H1 (cell line): ENCODE data around the gene ZNF334. TPM values are rescaled to one million over a fixed set of nuclear protein-coding genes. Genes with fewer than 3 reads are reported as not detected.

Experiments
- EP300 ChIP-seq, 2 experiments: IDR thresholded peaks; 1 replicate in 1 of 2; 2 replicates in 1 of 2; pipeline ENCODE4 v1.6.1; 2011 to 2012; ENCODE audit warnings: low read depth in 2 of 2, low read length in 2 of 2, mild to moderate bottlenecking in 2 of 2, borderline replicate concordance in 1 of 2, inconsistent platforms in 1 of 2, moderate library complexity in 1 of 2
- RXRA ChIP-seq: IDR thresholded peaks from 2 replicates; pipeline ENCODE4 v1.6.1; 2011; ENCODE audit warnings: low read depth, mild to moderate bottlenecking, low read length, moderate library complexity; ENCODE audit not compliant: insufficient read depth
- polyA plus RNA-seq, 7 experiments: library from polyadenylated mRNA; depleted of rRNA in 3 of 7; stranded (reverse) in 5 of 7; unstranded in 2 of 7; fragments of >200 nt in 5 of 7; fragments of 200-250 nt in 2 of 7; gene quantifications; 1 replicate in 5 of 7; 2 replicates in 1 of 7; 4 replicates in 1 of 7; pipeline versions ENCODE4 v1.2.1 to v1.2.3, GENCODE V29; 2011 to 2013; ENCODE audit warnings: missing spikeins in 2 of 7, mixed read lengths in 2 of 7
- total RNA-seq: library from RNA; stranded (reverse); fragmentation: NEBNext Ultra II Directional; extraction: Animal tissue kit (Norgen Biotek cat#: 25700); gene quantifications from 2 replicates; pipeline ENCODE4 v1.2.1, GENCODE V29; 2021
- TF ChIP-seq, protein P1 (sequence below): fragments of 300-600 bp; sonication (generic); IDR thresholded peaks from 2 replicates; pipeline ENCODE4 v1.7.1; 2012; ENCODE audit warnings: low read length, moderate library complexity, mild to moderate bottlenecking, inconsistent platforms; ENCODE audit not compliant: insufficient replicate concordance
- TF ChIP-seq, protein P2 (sequence below), 3 experiments: IDR thresholded peaks; 1 replicate in 2 of 3; 2 replicates in 1 of 3; pipeline versions ENCODE4 v1.5.1 to v1.6.1; 2011; ENCODE audit warnings: low read length in 3 of 3, mild to moderate bottlenecking in 3 of 3, inconsistent platforms in 2 of 3, low read depth in 1 of 3, moderate library complexity in 1 of 3; ENCODE audit not compliant: insufficient read depth in 1 of 3; ENCODE audit errors: control extremely low read depth in 1 of 3
- TF ChIP-seq, protein P3 (sequence below): IDR thresholded peaks from 2 replicates; pipeline ENCODE4 v1.6.1; 2012; ENCODE audit warnings: low read length, inconsistent platforms
- TF ChIP-seq, protein P4 (sequence below): IDR thresholded peaks from 2 replicates; pipeline ENCODE4 v1.6.1; 2012; ENCODE audit warnings: inconsistent platforms

Gene ZNF334
- total and polyA plus RNA-seq, 2 of the 8 experiments (the other 6 are each of a cell fraction or from before 2014, with no cell fraction given), result 8.8 to 17.8 TPM

DNA sequence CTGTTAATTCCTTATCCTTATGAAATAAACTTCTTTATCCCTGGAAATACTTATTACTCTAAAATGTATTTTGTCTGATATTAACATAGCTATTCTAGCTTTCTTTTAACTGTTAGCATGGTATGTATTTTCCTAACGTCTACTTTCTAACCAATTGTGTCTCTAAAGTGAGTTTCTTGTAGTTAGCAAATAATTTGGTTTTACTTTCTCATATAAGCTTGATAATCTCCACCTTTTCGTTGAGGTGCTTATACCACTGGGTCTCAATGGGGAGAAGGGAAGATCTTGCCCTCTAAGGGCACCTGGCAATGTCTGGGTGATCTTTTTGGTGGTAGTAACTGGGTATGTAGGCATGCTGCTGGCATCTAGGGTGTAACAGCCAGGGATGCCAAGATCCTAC is 25.7 kb downstream of the ZNF334 start (continued):
- TF ChIP-seq, protein P1, sequence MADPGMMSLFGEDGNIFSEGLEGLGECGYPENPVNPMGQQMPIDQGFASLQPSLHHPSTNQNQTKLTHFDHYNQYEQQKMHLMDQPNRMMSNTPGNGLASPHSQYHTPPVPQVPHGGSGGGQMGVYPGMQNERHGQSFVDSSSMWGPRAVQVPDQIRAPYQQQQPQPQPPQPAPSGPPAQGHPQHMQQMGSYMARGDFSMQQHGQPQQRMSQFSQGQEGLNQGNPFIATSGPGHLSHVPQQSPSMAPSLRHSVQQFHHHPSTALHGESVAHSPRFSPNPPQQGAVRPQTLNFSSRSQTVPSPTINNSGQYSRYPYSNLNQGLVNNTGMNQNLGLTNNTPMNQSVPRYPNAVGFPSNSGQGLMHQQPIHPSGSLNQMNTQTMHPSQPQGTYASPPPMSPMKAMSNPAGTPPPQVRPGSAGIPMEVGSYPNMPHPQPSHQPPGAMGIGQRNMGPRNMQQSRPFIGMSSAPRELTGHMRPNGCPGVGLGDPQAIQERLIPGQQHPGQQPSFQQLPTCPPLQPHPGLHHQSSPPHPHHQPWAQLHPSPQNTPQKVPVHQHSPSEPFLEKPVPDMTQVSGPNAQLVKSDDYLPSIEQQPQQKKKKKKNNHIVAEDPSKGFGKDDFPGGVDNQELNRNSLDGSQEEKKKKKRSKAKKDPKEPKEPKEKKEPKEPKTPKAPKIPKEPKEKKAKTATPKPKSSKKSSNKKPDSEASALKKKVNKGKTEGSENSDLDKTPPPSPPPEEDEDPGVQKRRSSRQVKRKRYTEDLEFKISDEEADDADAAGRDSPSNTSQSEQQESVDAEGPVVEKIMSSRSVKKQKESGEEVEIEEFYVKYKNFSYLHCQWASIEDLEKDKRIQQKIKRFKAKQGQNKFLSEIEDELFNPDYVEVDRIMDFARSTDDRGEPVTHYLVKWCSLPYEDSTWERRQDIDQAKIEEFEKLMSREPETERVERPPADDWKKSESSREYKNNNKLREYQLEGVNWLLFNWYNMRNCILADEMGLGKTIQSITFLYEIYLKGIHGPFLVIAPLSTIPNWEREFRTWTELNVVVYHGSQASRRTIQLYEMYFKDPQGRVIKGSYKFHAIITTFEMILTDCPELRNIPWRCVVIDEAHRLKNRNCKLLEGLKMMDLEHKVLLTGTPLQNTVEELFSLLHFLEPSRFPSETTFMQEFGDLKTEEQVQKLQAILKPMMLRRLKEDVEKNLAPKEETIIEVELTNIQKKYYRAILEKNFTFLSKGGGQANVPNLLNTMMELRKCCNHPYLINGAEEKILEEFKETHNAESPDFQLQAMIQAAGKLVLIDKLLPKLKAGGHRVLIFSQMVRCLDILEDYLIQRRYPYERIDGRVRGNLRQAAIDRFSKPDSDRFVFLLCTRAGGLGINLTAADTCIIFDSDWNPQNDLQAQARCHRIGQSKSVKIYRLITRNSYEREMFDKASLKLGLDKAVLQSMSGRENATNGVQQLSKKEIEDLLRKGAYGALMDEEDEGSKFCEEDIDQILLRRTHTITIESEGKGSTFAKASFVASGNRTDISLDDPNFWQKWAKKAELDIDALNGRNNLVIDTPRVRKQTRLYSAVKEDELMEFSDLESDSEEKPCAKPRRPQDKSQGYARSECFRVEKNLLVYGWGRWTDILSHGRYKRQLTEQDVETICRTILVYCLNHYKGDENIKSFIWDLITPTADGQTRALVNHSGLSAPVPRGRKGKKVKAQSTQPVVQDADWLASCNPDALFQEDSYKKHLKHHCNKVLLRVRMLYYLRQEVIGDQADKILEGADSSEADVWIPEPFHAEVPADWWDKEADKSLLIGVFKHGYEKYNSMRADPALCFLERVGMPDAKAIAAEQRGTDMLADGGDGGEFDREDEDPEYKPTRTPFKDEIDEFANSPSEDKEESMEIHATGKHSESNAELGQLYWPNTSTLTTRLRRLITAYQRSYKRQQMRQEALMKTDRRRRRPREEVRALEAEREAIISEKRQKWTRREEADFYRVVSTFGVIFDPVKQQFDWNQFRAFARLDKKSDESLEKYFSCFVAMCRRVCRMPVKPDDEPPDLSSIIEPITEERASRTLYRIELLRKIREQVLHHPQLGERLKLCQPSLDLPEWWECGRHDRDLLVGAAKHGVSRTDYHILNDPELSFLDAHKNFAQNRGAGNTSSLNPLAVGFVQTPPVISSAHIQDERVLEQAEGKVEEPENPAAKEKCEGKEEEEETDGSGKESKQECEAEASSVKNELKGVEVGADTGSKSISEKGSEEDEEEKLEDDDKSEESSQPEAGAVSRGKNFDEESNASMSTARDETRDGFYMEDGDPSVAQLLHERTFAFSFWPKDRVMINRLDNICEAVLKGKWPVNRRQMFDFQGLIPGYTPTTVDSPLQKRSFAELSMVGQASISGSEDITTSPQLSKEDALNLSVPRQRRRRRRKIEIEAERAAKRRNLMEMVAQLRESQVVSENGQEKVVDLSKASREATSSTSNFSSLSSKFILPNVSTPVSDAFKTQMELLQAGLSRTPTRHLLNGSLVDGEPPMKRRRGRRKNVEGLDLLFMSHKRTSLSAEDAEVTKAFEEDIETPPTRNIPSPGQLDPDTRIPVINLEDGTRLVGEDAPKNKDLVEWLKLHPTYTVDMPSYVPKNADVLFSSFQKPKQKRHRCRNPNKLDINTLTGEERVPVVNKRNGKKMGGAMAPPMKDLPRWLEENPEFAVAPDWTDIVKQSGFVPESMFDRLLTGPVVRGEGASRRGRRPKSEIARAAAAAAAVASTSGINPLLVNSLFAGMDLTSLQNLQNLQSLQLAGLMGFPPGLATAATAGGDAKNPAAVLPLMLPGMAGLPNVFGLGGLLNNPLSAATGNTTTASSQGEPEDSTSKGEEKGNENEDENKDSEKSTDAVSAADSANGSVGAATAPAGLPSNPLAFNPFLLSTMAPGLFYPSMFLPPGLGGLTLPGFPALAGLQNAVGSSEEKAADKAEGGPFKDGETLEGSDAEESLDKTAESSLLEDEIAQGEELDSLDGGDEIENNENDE, result no peak
- TF ChIP-seq, protein P2, sequence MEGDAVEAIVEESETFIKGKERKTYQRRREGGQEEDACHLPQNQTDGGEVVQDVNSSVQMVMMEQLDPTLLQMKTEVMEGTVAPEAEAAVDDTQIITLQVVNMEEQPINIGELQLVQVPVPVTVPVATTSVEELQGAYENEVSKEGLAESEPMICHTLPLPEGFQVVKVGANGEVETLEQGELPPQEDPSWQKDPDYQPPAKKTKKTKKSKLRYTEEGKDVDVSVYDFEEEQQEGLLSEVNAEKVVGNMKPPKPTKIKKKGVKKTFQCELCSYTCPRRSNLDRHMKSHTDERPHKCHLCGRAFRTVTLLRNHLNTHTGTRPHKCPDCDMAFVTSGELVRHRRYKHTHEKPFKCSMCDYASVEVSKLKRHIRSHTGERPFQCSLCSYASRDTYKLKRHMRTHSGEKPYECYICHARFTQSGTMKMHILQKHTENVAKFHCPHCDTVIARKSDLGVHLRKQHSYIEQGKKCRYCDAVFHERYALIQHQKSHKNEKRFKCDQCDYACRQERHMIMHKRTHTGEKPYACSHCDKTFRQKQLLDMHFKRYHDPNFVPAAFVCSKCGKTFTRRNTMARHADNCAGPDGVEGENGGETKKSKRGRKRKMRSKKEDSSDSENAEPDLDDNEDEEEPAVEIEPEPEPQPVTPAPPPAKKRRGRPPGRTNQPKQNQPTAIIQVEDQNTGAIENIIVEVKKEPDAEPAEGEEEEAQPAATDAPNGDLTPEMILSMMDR (IDR thresholded peaks at IDR 0.05; ENCODE audit: control extremely low read depth in 1 of 3, insufficient read depth in 1 of 3, low read depth in 1 of 3, low read length in 3 of 3), result no peak
- no peak for TF ChIP-seq EP300 (IDR thresholded peaks at IDR 0.05; ENCODE audit: borderline replicate concordance in 1 of 2, low read depth in 2 of 2, low read length in 2 of 2)
- TF ChIP-seq RXRA, result no peak
- TF ChIP-seq, protein P3, sequence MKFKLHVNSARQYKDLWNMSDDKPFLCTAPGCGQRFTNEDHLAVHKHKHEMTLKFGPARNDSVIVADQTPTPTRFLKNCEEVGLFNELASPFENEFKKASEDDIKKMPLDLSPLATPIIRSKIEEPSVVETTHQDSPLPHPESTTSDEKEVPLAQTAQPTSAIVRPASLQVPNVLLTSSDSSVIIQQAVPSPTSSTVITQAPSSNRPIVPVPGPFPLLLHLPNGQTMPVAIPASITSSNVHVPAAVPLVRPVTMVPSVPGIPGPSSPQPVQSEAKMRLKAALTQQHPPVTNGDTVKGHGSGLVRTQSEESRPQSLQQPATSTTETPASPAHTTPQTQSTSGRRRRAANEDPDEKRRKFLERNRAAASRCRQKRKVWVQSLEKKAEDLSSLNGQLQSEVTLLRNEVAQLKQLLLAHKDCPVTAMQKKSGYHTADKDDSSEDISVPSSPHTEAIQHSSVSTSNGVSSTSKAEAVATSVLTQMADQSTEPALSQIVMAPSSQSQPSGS, result no peak
- TF ChIP-seq, protein P4, sequence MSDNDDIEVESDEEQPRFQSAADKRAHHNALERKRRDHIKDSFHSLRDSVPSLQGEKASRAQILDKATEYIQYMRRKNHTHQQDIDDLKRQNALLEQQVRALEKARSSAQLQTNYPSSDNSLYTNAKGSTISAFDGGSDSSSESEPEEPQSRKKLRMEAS, result no peak
